ENCODE data around the gene RNF130. TPM values are rescaled to one million over a fixed set of nuclear protein-coding genes. Genes with fewer than 3 reads are reported as not detected.
A peak's percentile ranks its signal among the peaks of the same experiment; 100 is the strongest.

RNF130 gene
- total and polyA plus RNA-seq, 4 donors, result 71.7 to 95.8 (median 77.1) TPM

GRCh38 chr5:180082633-180083420, 11.3 kb upstream of the RNF130 start:
- H3K4me3 ChIP-seq (ENCODE audit: low read length in 2 of 2), result no peak overlapping the region
- 62 to 69% methylated on average over 17 of the region's 17 CpGs for WGBS, 2 donors
- H3K9me3 ChIP-seq (ENCODE audit: control insufficient read depth, low read length), result no peaks in the 10 kb centered on the region
- ATAC-seq (ENCODE audit: low FRiP score) (no peak), DNase-seq (no peak)
- no peaks in the 10 kb centered on the region for H3K4me1 ChIP-seq (ENCODE audit: control insufficient read depth in 1 of 2, insufficient read depth in 2 of 2, low read length in 2 of 2)
- intact Hi-C loops (cut with DNase I), result no loop called here
- H3K36me3 ChIP-seq (ENCODE audit: control insufficient read depth in 1 of 2, insufficient read depth in 2 of 2, low read length in 1 of 2), result no peaks in the 10 kb centered on the region
- H3K27ac ChIP-seq (ENCODE audit: low read depth in 1 of 2, low read length in 2 of 2), result no peak overlapping the region
- H3K27me3 ChIP-seq (ENCODE audit: control insufficient read depth in 1 of 2, insufficient read depth in 2 of 2, low read length in 1 of 2), result peaks cover 0 to 2% of the 10 kb centered on the region in 2 donors

- DNase-seq (no peak), ATAC-seq (ENCODE audit: low FRiP score) (no peak)
- intact Hi-C loops (cut with DNase I), result no loop called here
- 81 to 82% methylated on average over 5 of the region's 5 CpGs for WGBS, 2 donors
- no peaks in the 10 kb centered on the region for H3K9me3 ChIP-seq (ENCODE audit: control insufficient read depth, low read length)
- no peaks in the 10 kb centered on the region for H3K36me3 ChIP-seq (ENCODE audit: control insufficient read depth in 1 of 2, insufficient read depth in 2 of 2, low read length in 1 of 2)
- no peaks in the 10 kb centered on the region for H3K4me1 ChIP-seq (ENCODE audit: control insufficient read depth in 1 of 2, insufficient read depth in 2 of 2, low read length in 2 of 2)
- no peak overlapping the region for H3K4me3 ChIP-seq (ENCODE audit: low read length in 2 of 2)
- H3K27ac ChIP-seq (ENCODE audit: low read depth in 1 of 2, low read length in 2 of 2), result no peak overlapping the region
- H3K27me3 ChIP-seq (ENCODE audit: control insufficient read depth in 1 of 2, insufficient read depth in 2 of 2, low read length in 1 of 2), result peaks cover 0 to 2% of the 10 kb centered on the region in 2 donors
Observed at GRCh38 chr5:180081481-180081880, 9.9 kb upstream of the RNF130 start.

- intact Hi-C loops (cut with DNase I), result no loop called here
- peaks cover 0 to 2% of the 10 kb centered on the region in 2 donors for H3K27me3 ChIP-seq (ENCODE audit: control insufficient read depth in 1 of 2, insufficient read depth in 2 of 2, low read length in 1 of 2)
- ATAC-seq (ENCODE audit: low FRiP score) (no peak), DNase-seq (peak in 1 of 2 donors; percentile 50)
- no peak overlapping the region for H3K27ac ChIP-seq (ENCODE audit: low read depth in 1 of 2, low read length in 2 of 2)
- no peak overlapping the region for H3K4me3 ChIP-seq (ENCODE audit: low read length in 2 of 2)
- H3K36me3 ChIP-seq (ENCODE audit: control insufficient read depth in 1 of 2, insufficient read depth in 2 of 2, low read length in 1 of 2), result no peaks in the 10 kb centered on the region
- no peaks in the 10 kb centered on the region for H3K4me1 ChIP-seq (ENCODE audit: control insufficient read depth in 1 of 2, insufficient read depth in 2 of 2, low read length in 2 of 2)
- no peaks in the 10 kb centered on the region for H3K9me3 ChIP-seq (ENCODE audit: control insufficient read depth, low read length)
- 81 to 83% methylated on average over 24 of the region's 24 CpGs for WGBS, 2 donors
Observed at GRCh38 chr5:180080486-180081280, 9.1 kb upstream of the RNF130 start.

- Histone ChIP-seq H3K4me1 (ENCODE audit: control insufficient read depth in 1 of 2, insufficient read depth in 2 of 2, low read length in 2 of 2) (no peaks in the 10 kb centered on the region), H3K27me3 (ENCODE audit: control insufficient read depth in 1 of 2, insufficient read depth in 2 of 2, low read length in 1 of 2) (peaks cover 0 to 2% of the 10 kb centered on the region in 2 donors), H3K27ac (ENCODE audit: low read depth in 1 of 2, low read length in 2 of 2) (no peak overlapping the region), H3K36me3 (ENCODE audit: control insufficient read depth in 1 of 2, insufficient read depth in 2 of 2, low read length in 1 of 2) (no peaks in the 10 kb centered on the region), H3K4me3 (ENCODE audit: low read length in 2 of 2) (no peak overlapping the region), H3K9me3 (ENCODE audit: control insufficient read depth, low read length) (no peaks in the 10 kb centered on the region)
- intact Hi-C loops (cut with DNase I), result loop anchor here in 1 of 2 donors (10.0 kb wide), 1 partner anchor 525 kb away; the partner anchor contains the start of gene RUFY1
- no peak for ATAC-seq (ENCODE audit: low FRiP score)
- 79 to 89% methylated on average over 14 of the region's 14 CpGs for WGBS, 2 donors
- no peak for DNase-seq
Observed at GRCh38 chr5:180079702-180080466, 8.3 kb upstream of the RNF130 start.

- 82 to 85% methylated on average over 9 of the region's 9 CpGs for WGBS, 2 donors
- no peak for DNase-seq
- intact Hi-C loops (cut with DNase I), result loop anchor here in 1 of 2 donors (10.0 kb wide), 1 partner anchor 524 kb away; the partner anchor contains the start of gene RUFY1
Observed at GRCh38 chr5:180078348-180078747, 6.8 kb upstream of the RNF130 start.

GRCh38 chr5:180077594-180078284, 6.2 kb upstream of the RNF130 start:
- ATAC-seq (ENCODE audit: low FRiP score), result no peak
- no peak overlapping the region for H3K4me3 ChIP-seq (ENCODE audit: low read length in 2 of 2)
- H3K27ac ChIP-seq (ENCODE audit: low read depth in 1 of 2, low read length in 2 of 2), result no peak overlapping the region
- intact Hi-C loops (cut with DNase I), result loop anchor here in 1 of 2 donors (10.0 kb wide), 1 partner anchor 523 kb away; the partner anchor contains the start of gene RUFY1
- H3K9me3 ChIP-seq (ENCODE audit: control insufficient read depth, low read length), result no peaks in the 10 kb centered on the region
- H3K4me1 ChIP-seq (ENCODE audit: control insufficient read depth in 1 of 2, insufficient read depth in 2 of 2, low read length in 2 of 2), result no peaks in the 10 kb centered on the region
- DNase-seq, result no peak
- WGBS, 2 donors, result 80 to 88% methylated on average over 9 of the region's 9 CpGs
- H3K36me3 ChIP-seq (ENCODE audit: control insufficient read depth in 1 of 2, insufficient read depth in 2 of 2, low read length in 1 of 2), result no peaks in the 10 kb centered on the region
- peaks cover 0 to 2% of the 10 kb centered on the region in 2 donors for H3K27me3 ChIP-seq (ENCODE audit: control insufficient read depth in 1 of 2, insufficient read depth in 2 of 2, low read length in 1 of 2)

More at GRCh38 chr5:180078348-180078747, 6.8 kb upstream of the RNF130 start:
- H3K4me3 ChIP-seq (ENCODE audit: low read length in 2 of 2), result no peak overlapping the region
- no peak for ATAC-seq (ENCODE audit: low FRiP score)
- H3K9me3 ChIP-seq (ENCODE audit: control insufficient read depth, low read length), result no peaks in the 10 kb centered on the region
- H3K27me3 ChIP-seq (ENCODE audit: control insufficient read depth in 1 of 2, insufficient read depth in 2 of 2, low read length in 1 of 2), result peaks cover 0 to 2% of the 10 kb centered on the region in 2 donors
- no peaks in the 10 kb centered on the region for H3K4me1 ChIP-seq (ENCODE audit: control insufficient read depth in 1 of 2, insufficient read depth in 2 of 2, low read length in 2 of 2)
- H3K27ac ChIP-seq (ENCODE audit: low read depth in 1 of 2, low read length in 2 of 2), result no peak overlapping the region
- H3K36me3 ChIP-seq (ENCODE audit: control insufficient read depth in 1 of 2, insufficient read depth in 2 of 2, low read length in 1 of 2), result no peaks in the 10 kb centered on the region

- intact Hi-C loops (cut with DNase I), result loop anchor here in 1 of 2 donors (10.0 kb wide), 1 partner anchor 521 kb away; the partner anchor contains the start of gene RUFY1
- Histone ChIP-seq H3K9me3 (ENCODE audit: control insufficient read depth, low read length) (no peaks in the 10 kb centered on the region), H3K4me1 (ENCODE audit: control insufficient read depth in 1 of 2, insufficient read depth in 2 of 2, low read length in 2 of 2) (no peaks in the 10 kb centered on the region), H3K27me3 (ENCODE audit: control insufficient read depth in 1 of 2, insufficient read depth in 2 of 2, low read length in 1 of 2) (peaks cover 0 to 2% of the 10 kb centered on the region in 2 donors), H3K36me3 (ENCODE audit: control insufficient read depth in 1 of 2, insufficient read depth in 2 of 2, low read length in 1 of 2) (no peaks in the 10 kb centered on the region), H3K27ac (ENCODE audit: low read depth in 1 of 2, low read length in 2 of 2) (no peak overlapping the region), H3K4me3 (ENCODE audit: low read length in 2 of 2) (no peak overlapping the region)
- ATAC-seq (ENCODE audit: low FRiP score) (no peak), DNase-seq (no peak)
- 78 to 81% methylated on average over 1 of the region's 1 CpG for WGBS, 2 donors
Observed at GRCh38 chr5:180075703-180076102, 4.1 kb upstream of the RNF130 start.

GRCh38 chr5:180074462-180074861, 2.9 kb upstream of the RNF130 start:
- Histone ChIP-seq H3K27me3 (ENCODE audit: control insufficient read depth in 1 of 2, insufficient read depth in 2 of 2, low read length in 1 of 2) (no peaks in the 10 kb centered on the region), H3K27ac (ENCODE audit: low read depth in 1 of 2, low read length in 2 of 2) (no peak overlapping the region), H3K4me3 (ENCODE audit: low read length in 2 of 2) (no peak overlapping the region), H3K9me3 (ENCODE audit: control insufficient read depth, low read length) (no peaks in the 10 kb centered on the region), H3K4me1 (ENCODE audit: control insufficient read depth in 1 of 2, insufficient read depth in 2 of 2, low read length in 2 of 2) (no peaks in the 10 kb centered on the region), H3K36me3 (ENCODE audit: control insufficient read depth in 1 of 2, insufficient read depth in 2 of 2, low read length in 1 of 2) (no peaks in the 10 kb centered on the region)
- no peak for ATAC-seq (ENCODE audit: low FRiP score)
- intact Hi-C loops (cut with DNase I), result loop anchor here in 1 of 2 donors (5.0 to 10.0 kb wide), 2 partner anchors 167 to 520 kb away; partner anchors contain the start of genes RUFY1 and TBC1D9B
- WGBS, 2 donors, result 77 to 85% methylated on average over 4 of the region's 4 CpGs
- no peak for DNase-seq
